GM21360 (cell line): ENCODE data around the gene TMEM120B.

Experiments used
- ATAC-seq: cut with Tn5 transposase; IDR thresholded peaks from one replicate; pipeline ENCODE4 v1.9.1; 2021; ENCODE audit warnings: mild to moderate bottlenecking, moderate library complexity; ENCODE audit not compliant: unreplicated experiment

Gene TMEM120B

GRCh38 chr12:121830588-121831265 lies 118.2 kb downstream of the TMEM120B start:
- ATAC-seq, result no peak
